ENCODE measurements around the gene SKAP1.
"Not testable (repeated sequence)": the region's sequence is repeated elsewhere in the genome, so short reads cannot be mapped to it uniquely, and the experiment has no call there.

SKAP1 gene

DNA sequence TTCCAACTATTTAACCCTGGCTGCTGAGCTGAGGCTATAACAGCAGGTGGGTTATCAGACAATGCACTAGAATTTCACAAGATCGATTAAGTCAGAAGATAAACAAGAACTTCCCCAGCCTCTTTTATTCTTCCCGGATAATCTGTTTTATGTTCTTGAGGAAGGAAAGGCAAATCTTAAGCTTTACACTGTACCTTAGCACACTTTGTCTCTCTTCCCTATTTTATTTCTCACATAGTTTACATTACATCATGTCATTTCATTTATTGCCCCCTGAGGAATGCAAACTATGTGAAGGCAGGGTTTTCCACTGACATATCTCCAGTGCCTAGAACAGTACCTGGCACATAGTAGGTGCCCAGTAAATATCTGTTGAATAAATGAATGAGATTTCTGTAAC is 139.6 kb downstream of the SKAP1 start:
- no peaks in the 10 kb centered on the region for H3K27me3 ChIP-seq (ENCODE audit: insufficient read depth, low read length, poor library complexity, severe bottlenecking)

DNA sequence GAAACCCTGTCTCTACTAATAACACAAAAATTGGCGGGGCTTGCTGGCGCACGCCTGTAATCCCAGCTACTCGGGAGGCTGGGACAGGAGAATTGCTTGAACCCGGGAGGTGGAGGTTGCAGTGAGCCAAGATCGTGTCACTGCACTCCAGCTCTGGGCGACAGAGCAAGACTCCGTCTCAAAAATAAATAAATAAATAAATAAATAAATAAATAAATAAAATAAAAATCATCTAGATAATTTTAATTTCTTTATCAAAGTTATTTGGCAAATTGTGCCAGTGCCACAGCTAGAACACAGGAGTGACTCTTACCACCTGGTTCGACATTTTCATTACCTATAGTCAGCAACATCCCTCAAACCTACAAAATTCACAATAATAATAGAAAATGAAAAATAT is 143.1 kb downstream of the SKAP1 start:
- H3K9me3 ChIP-seq (ENCODE audit: insufficient read depth, low read depth, low read length); H3K4me2 ChIP-seq (ENCODE audit: low read depth, low read length, poor library complexity, severe bottlenecking); H3K9ac ChIP-seq (ENCODE audit: low read depth, low read length, poor library complexity, severe bottlenecking); H3K4me1 ChIP-seq (ENCODE audit: insufficient read depth, low read length, poor library complexity, severe bottlenecking); H3K4me3 ChIP-seq (ENCODE audit: low read length, poor library complexity, severe bottlenecking); H4K20me1 ChIP-seq (ENCODE audit: insufficient read depth, low read length, poor library complexity, severe bottlenecking); H3K36me3 ChIP-seq (ENCODE audit: insufficient read depth, low read length); H2AFZ ChIP-seq (ENCODE audit: low read length); H3K79me2 ChIP-seq (ENCODE audit: insufficient read depth, low read length); H3K9me2 ChIP-seq (replicated peaks; ENCODE audit: low read depth, low read length); H3K27me3 ChIP-seq (ENCODE audit: insufficient read depth, low read length, poor library complexity, severe bottlenecking); H3F3A ChIP-seq (ENCODE audit: low read depth): not testable (repeated sequence)

More for the DNA sequence above, 139.6 kb downstream of the SKAP1 start:
- no peak overlapping the region for H3K9ac ChIP-seq (ENCODE audit: low read depth, low read length, poor library complexity, severe bottlenecking)
- H4K20me1 ChIP-seq (ENCODE audit: insufficient read depth, low read length, poor library complexity, severe bottlenecking), result no peaks in the 10 kb centered on the region
- TF ChIP-seq, protein P1, sequence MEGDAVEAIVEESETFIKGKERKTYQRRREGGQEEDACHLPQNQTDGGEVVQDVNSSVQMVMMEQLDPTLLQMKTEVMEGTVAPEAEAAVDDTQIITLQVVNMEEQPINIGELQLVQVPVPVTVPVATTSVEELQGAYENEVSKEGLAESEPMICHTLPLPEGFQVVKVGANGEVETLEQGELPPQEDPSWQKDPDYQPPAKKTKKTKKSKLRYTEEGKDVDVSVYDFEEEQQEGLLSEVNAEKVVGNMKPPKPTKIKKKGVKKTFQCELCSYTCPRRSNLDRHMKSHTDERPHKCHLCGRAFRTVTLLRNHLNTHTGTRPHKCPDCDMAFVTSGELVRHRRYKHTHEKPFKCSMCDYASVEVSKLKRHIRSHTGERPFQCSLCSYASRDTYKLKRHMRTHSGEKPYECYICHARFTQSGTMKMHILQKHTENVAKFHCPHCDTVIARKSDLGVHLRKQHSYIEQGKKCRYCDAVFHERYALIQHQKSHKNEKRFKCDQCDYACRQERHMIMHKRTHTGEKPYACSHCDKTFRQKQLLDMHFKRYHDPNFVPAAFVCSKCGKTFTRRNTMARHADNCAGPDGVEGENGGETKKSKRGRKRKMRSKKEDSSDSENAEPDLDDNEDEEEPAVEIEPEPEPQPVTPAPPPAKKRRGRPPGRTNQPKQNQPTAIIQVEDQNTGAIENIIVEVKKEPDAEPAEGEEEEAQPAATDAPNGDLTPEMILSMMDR (conservative IDR thresholded peaks at IDR 0.05; ENCODE audit: low read length), result no peak
- TF ChIP-seq EZH2phosphoT487 (IDR thresholded peaks at IDR 0.05; ENCODE audit: borderline replicate concordance), result no peak
- H3K36me3 ChIP-seq (ENCODE audit: insufficient read depth, low read length), result no peaks in the 10 kb centered on the region
- no peaks in the 10 kb centered on the region for H3F3A ChIP-seq (ENCODE audit: low read depth)
- no peaks in the 10 kb centered on the region for H3K9me2 ChIP-seq (replicated peaks; ENCODE audit: low read depth, low read length)
- 0 out of 2 replicates have a peak, but pooled peaks cover 8% of the 10 kb centered on the region for H3K79me2 ChIP-seq (ENCODE audit: insufficient read depth, low read length)
- no peak overlapping the region for H3K4me3 ChIP-seq (ENCODE audit: low read length, poor library complexity, severe bottlenecking)
- H3K9me3 ChIP-seq (ENCODE audit: insufficient read depth, low read depth, low read length), result no peaks in the 10 kb centered on the region
- no peak overlapping the region for H2AFZ ChIP-seq (ENCODE audit: low read length)
- no peak overlapping the region for H3K4me2 ChIP-seq (ENCODE audit: low read depth, low read length, poor library complexity, severe bottlenecking)
- H3K4me1 ChIP-seq (ENCODE audit: insufficient read depth, low read length, poor library complexity, severe bottlenecking), result peaks cover 14% of the 10 kb centered on the region

GRCh38 chr17:48285614-48286013 is 144.4 kb downstream of the SKAP1 start:
- no peaks in the 10 kb centered on the region for H3F3A ChIP-seq (ENCODE audit: low read depth)
- no peaks in the 10 kb centered on the region for H3K9me3 ChIP-seq (ENCODE audit: insufficient read depth, low read depth, low read length)
- H3K9me2 ChIP-seq (replicated peaks; ENCODE audit: low read depth, low read length), result no peaks in the 10 kb centered on the region
- no peaks in the 10 kb centered on the region for H3K36me3 ChIP-seq (ENCODE audit: insufficient read depth, low read length)
- no peaks in the 10 kb centered on the region for H3K27me3 ChIP-seq (ENCODE audit: insufficient read depth, low read length, poor library complexity, severe bottlenecking)
- H3K4me3 ChIP-seq (ENCODE audit: low read length, poor library complexity, severe bottlenecking), result no peak overlapping the region
- no peaks in the 10 kb centered on the region for H4K20me1 ChIP-seq (ENCODE audit: insufficient read depth, low read length, poor library complexity, severe bottlenecking)
- H3K9ac ChIP-seq (ENCODE audit: low read depth, low read length, poor library complexity, severe bottlenecking), result no peak overlapping the region
- no peak overlapping the region for H3K4me2 ChIP-seq (ENCODE audit: low read depth, low read length, poor library complexity, severe bottlenecking)
- no peak overlapping the region for H2AFZ ChIP-seq (ENCODE audit: low read length)
- H3K4me1 ChIP-seq (ENCODE audit: insufficient read depth, low read length, poor library complexity, severe bottlenecking), result no peaks in the 10 kb centered on the region
- no peaks in the 10 kb centered on the region for H3K79me2 ChIP-seq (ENCODE audit: insufficient read depth, low read length)
- TF ChIP-seq EZH2phosphoT487 (IDR thresholded peaks at IDR 0.05; ENCODE audit: borderline replicate concordance), result no peak
- TF ChIP-seq, protein P1 (conservative IDR thresholded peaks at IDR 0.05; ENCODE audit: low read length), result no peak

DNA sequence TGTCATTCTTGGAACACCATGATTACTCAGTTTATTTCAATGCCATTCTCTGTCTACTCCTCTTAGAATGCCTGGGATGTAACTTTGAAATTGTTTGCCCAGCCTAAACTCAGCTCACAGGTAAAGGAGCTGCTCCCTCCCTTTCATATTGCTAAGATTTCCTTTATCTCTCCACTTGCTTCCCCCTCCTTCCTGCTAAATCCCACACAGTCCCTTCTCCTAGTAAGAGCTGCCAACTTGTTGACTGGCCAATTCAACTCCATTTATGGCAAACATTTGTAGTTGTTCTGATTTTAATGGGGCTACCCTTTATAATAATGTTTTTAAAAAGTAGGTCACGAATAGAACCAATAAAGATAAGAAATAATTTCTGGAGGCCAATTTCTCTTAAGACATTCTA is 146.1 kb downstream of the SKAP1 start:
- Histone ChIP-seq H3K9me3 (ENCODE audit: insufficient read depth, low read depth, low read length) (no peaks in the 10 kb centered on the region), H2AFZ (ENCODE audit: low read length) (no peak overlapping the region), H3K4me1 (ENCODE audit: insufficient read depth, low read length, poor library complexity, severe bottlenecking) (no peaks in the 10 kb centered on the region), H3F3A (ENCODE audit: low read depth) (no peaks in the 10 kb centered on the region), H3K9me2 (replicated peaks; ENCODE audit: low read depth, low read length) (no peaks in the 10 kb centered on the region), H3K27me3 (ENCODE audit: insufficient read depth, low read length, poor library complexity, severe bottlenecking) (no peaks in the 10 kb centered on the region), H3K9ac (ENCODE audit: low read depth, low read length, poor library complexity, severe bottlenecking) (no peak overlapping the region), H3K4me3 (ENCODE audit: low read length, poor library complexity, severe bottlenecking) (no peak overlapping the region), H3K79me2 (ENCODE audit: insufficient read depth, low read length) (no peaks in the 10 kb centered on the region), H3K4me2 (ENCODE audit: low read depth, low read length, poor library complexity, severe bottlenecking) (no peak overlapping the region), H3K36me3 (ENCODE audit: insufficient read depth, low read length) (no peaks in the 10 kb centered on the region), H4K20me1 (ENCODE audit: insufficient read depth, low read length, poor library complexity, severe bottlenecking) (no peaks in the 10 kb centered on the region)
- no peak for TF ChIP-seq EZH2phosphoT487 (IDR thresholded peaks at IDR 0.05; ENCODE audit: borderline replicate concordance)
- TF ChIP-seq, protein P1 (conservative IDR thresholded peaks at IDR 0.05; ENCODE audit: low read length), result no peak
